Endothelial cell (in vitro differentiated cells): ENCODE data around the gene IQGAP1. TPM values are rescaled to one million over a fixed set of nuclear protein-coding genes. Genes with fewer than 3 reads are reported as not detected.

Source experiments
- DNase-seq: peaks from one replicate; pipeline ENCODE4 v3.0.0; 2021; ENCODE audit warnings: low spot score
- H3K27ac Mint-ChIP-seq: one replicate; pipeline ENCODE4 v1.8.0; 2021; ENCODE audit warnings: mixed read lengths, inconsistent platforms; ENCODE audit not compliant: unreplicated experiment
- H3K27me3 Mint-ChIP-seq: one replicate; pipeline ENCODE4 v1.8.0; 2021; ENCODE audit warnings: mild to moderate bottlenecking, moderate library complexity, mixed read lengths, inconsistent platforms; ENCODE audit not compliant: unreplicated experiment
- H3K36me3 Mint-ChIP-seq: one replicate; pipeline ENCODE4 v1.8.0; 2021; ENCODE audit warnings: mild to moderate bottlenecking, low read depth, mixed read lengths, inconsistent platforms; ENCODE audit not compliant: unreplicated experiment
- H3K4me1 Mint-ChIP-seq: one replicate; pipeline ENCODE4 v1.8.0; 2021; ENCODE audit warnings: mild to moderate bottlenecking, mixed read lengths, inconsistent platforms; ENCODE audit not compliant: unreplicated experiment
- H3K4me3 Mint-ChIP-seq: one replicate; pipeline ENCODE4 v1.8.0; 2021; ENCODE audit warnings: mild to moderate bottlenecking, mixed read lengths, inconsistent platforms; ENCODE audit not compliant: unreplicated experiment
- H3K9me3 Mint-ChIP-seq: one replicate; pipeline ENCODE4 v1.8.0; 2021; ENCODE audit warnings: mixed read lengths, inconsistent platforms; ENCODE audit not compliant: unreplicated experiment
- CTCF ChIP-seq: fragments of 200-600 bp; sonication (generic); IDR thresholded peaks from one replicate; pipeline ENCODE4 v1.5.0; 2021; ENCODE audit warnings: antibody characterized with exemption; ENCODE audit not compliant: unreplicated experiment
- total RNA-seq: library from RNA; stranded (reverse); fragmentation: NEBNext Ultra II Directional; extraction: Animal tissue kit (Norgen Biotek cat#: 25700); gene quantifications from one replicate; pipeline ENCODE4 v1.2.1, GENCODE V29; 2021; ENCODE audit not compliant: unreplicated experiment

The IQGAP1 gene
- total RNA-seq, 1 donor from 2014 or later, result 86.4 TPM

- no peaks in the 10 kb centered on the region for H3K27me3 Mint-ChIP-seq
- no peak overlapping the region for H3K4me3 Mint-ChIP-seq
- peaks cover under 1% of the 10 kb centered on the region for H3K36me3 Mint-ChIP-seq
- DNase-seq, result no peak
- H3K4me1 Mint-ChIP-seq, result no peaks in the 10 kb centered on the region
- TF ChIP-seq CTCF, result no peak
- H3K9me3 Mint-ChIP-seq, result no peaks in the 10 kb centered on the region
- no peak overlapping the region for H3K27ac Mint-ChIP-seq
These were observed 34.9 kb downstream of the IQGAP1 start for GRCh38 chr15:90422936-90423335.

- DNase-seq, result no peak
- no peak overlapping the region for H3K4me3 Mint-ChIP-seq
These were observed 35.8 kb downstream of the IQGAP1 start for GRCh38 chr15:90423801-90424319.

GRCh38 chr15:90425726-90426346 is 37.8 kb downstream of the IQGAP1 start:
- no peak for DNase-seq
- Mint-ChIP-seq H3K9me3 (no peaks in the 10 kb centered on the region), H3K4me1 (no peaks in the 10 kb centered on the region), H3K27ac (no peak overlapping the region), H3K36me3 (peaks cover 4% of the 10 kb centered on the region), H3K4me3 (no peak overlapping the region), H3K27me3 (no peaks in the 10 kb centered on the region)
- TF ChIP-seq CTCF, result no peak

More at GRCh38 chr15:90423801-90424319, 35.8 kb downstream of the IQGAP1 start:
- Mint-ChIP-seq H3K9me3 (no peaks in the 10 kb centered on the region), H3K27me3 (no peaks in the 10 kb centered on the region), H3K36me3 (peaks cover 4% of the 10 kb centered on the region), H3K27ac (no peak overlapping the region), H3K4me1 (no peaks in the 10 kb centered on the region)
- TF ChIP-seq CTCF, result no peak

GRCh38 chr15:90427185-90427584 is 39.1 kb downstream of the IQGAP1 start:
- no peak for TF ChIP-seq CTCF
- no peak for DNase-seq
- no peaks in the 10 kb centered on the region for H3K27me3 Mint-ChIP-seq
- H3K9me3 Mint-ChIP-seq, result no peaks in the 10 kb centered on the region
- H3K36me3 Mint-ChIP-seq, result peaks cover 4% of the 10 kb centered on the region
- no peaks in the 10 kb centered on the region for H3K4me1 Mint-ChIP-seq
- no peak overlapping the region for H3K4me3 Mint-ChIP-seq
- H3K27ac Mint-ChIP-seq, result no peak overlapping the region

GRCh38 chr15:90432253-90432652 is 44.2 kb downstream of the IQGAP1 start:
- TF ChIP-seq CTCF, result no peak
- Mint-ChIP-seq H3K4me1 (peaks cover 11% of the 10 kb centered on the region), H3K27ac (no peak overlapping the region), H3K9me3 (no peaks in the 10 kb centered on the region), H3K36me3 (peaks cover 8% of the 10 kb centered on the region), H3K27me3 (no peaks in the 10 kb centered on the region), H3K4me3 (no peak overlapping the region)
- DNase-seq, result no peak
